Measurements from ENCODE around the gene SLC9A3.
"Not testable (repeated sequence)": the region's sequence is repeated elsewhere in the genome, so short reads cannot be mapped to it uniquely, and the experiment has no call there.

GRCh38 chr5:557917-558316 lies 33.7 kb upstream of the SLC9A3 start:
- not testable (repeated sequence) for TF ChIP-seq TAF1, POLR2A (IDR thresholded peaks at IDR 0.05; ENCODE audit: low read depth, low read length)
